OCI-LY3 (cell line): ENCODE results near the gene ANK3.

Experiments
- H2AFZ ChIP-seq: fragments of 200-600, 300-600 bp; shearing (Covaris generic); 2 replicates; pipeline ENCODE4 v1.6.0; 2014; ENCODE audit warnings: antibody characterized with exemption, low read depth, low read length
- H3K27ac ChIP-seq: fragments of 200-600, 300-600 bp; sonication (generic); 2 replicates; pipeline ENCODE4 v1.5.1; 2014; ENCODE audit warnings: mild to moderate bottlenecking, low read length, moderate library complexity, mixed read lengths
- H3K27me3 ChIP-seq: fragments of 200-600, 300-600 bp; sonication (generic); 2 replicates; pipeline ENCODE4 v1.6.1; 2014; ENCODE audit warnings: low read depth, low read length, mixed read lengths
- H3K36me3 ChIP-seq: fragments of 200-600, 300-600 bp; sonication (generic); replicated peaks from 2 replicates; pipeline ENCODE3; 2014; ENCODE audit warnings: low read depth, low read length, mixed read lengths
- H3K4me1 ChIP-seq: fragments of 300-600, 200-600 bp; sonication (generic); 2 replicates; pipeline ENCODE4 v1.6.1; 2014; ENCODE audit warnings: low read length, mixed read lengths
- H3K4me2 ChIP-seq: fragments of 200-600, 300-600 bp; sonication (generic); 2 replicates; pipeline ENCODE4 v1.6.1; 2014; ENCODE audit warnings: low read length, mixed read lengths
- H3K4me3 ChIP-seq: fragments of 300-600, 200-600 bp; sonication (generic); 2 replicates; pipeline ENCODE4 v1.5.1; 2014; ENCODE audit warnings: antibody characterized with exemption, mild to moderate bottlenecking, low read length, moderate library complexity
- H3K79me2 ChIP-seq: fragments of 300-600, 200-600 bp; shearing (Covaris generic); 2 replicates; pipeline ENCODE4 v1.6.1; 2014; ENCODE audit warnings: mild to moderate bottlenecking, low read length, mixed read lengths
- H3K9ac ChIP-seq: fragments of 300-600, 200-600 bp; shearing (Covaris generic); 2 replicates; pipeline ENCODE4 v1.6.0; 2014; ENCODE audit warnings: mild to moderate bottlenecking, low read length, moderate library complexity
- H3K9me3 ChIP-seq: fragments of 200-600, 300-600 bp; shearing (Covaris generic); 2 replicates; pipeline ENCODE4 v1.6.1; 2014; ENCODE audit warnings: low read length, mixed read lengths; ENCODE audit not compliant: insufficient read depth
- H4K20me1 ChIP-seq: fragments of 200-600, 300-600 bp; sonication (generic); 2 replicates; pipeline ENCODE4 v1.6.1; 2016; ENCODE audit warnings: low read length, mixed read lengths; ENCODE audit not compliant: insufficient read depth
- CTCF ChIP-seq: fragments of 200-600, 300-600 bp; sonication (generic); IDR thresholded peaks from 2 replicates; pipeline ENCODE4 v1.5.1; 2014; ENCODE audit warnings: antibody characterized with exemption, low read length, low read depth
- EZH2phosphoT487 ChIP-seq: fragments of 200-600 bp; shearing (Covaris generic); IDR thresholded peaks from 2 replicates; pipeline ENCODE4 v1.6.1; 2018; ENCODE audit warnings: antibody characterized with exemption, mixed run types, low read depth

ANK3 gene

GRCh38 chr10:60135020-60135419, 254.7 kb downstream of the ANK3 start:
- Histone ChIP-seq H3K4me3 (peak overlapping the region; percentile 31; the same call in 1 of the 2 replicates), H3K4me2 (peak overlapping the region; percentile 59), H3K79me2 (no peaks in the 10 kb centered on the region), H3K9me3 (no peaks in the 10 kb centered on the region), H3K36me3 (no peaks in the 10 kb centered on the region), H3K4me1 (peaks cover 43% of the 10 kb centered on the region), H2AFZ (no peak overlapping the region), H4K20me1 (no peaks in the 10 kb centered on the region), H3K27me3 (no peaks in the 10 kb centered on the region), H3K27ac (peak overlapping the region; percentile 76), H3K9ac (no peak overlapping the region)
- TF ChIP-seq EZH2phosphoT487 (no peak), CTCF (no peak)

DNA sequence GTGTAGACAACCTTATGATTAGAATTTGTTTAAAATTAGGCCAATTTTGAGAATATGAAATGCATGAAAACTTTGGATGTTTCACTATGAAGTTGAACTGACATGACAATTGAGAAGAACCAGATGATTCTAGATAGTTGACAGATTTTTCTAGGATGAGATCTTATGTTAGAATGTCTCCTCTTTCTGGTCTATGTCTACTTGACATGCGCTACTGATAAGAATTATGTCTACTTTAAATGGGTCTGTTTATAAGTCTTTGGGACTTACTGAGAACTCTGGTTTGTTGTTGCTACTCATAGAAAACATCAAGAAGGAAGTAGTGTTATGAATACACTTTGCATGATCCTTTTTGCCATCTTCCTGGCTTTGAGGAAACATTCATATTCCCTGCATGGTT, 255.1 kb downstream of the ANK3 start:
- Histone ChIP-seq H3K27ac (peak overlapping the region; percentile 76), H3K4me3 (peak overlapping the region; percentile 31; the same call in 1 of the 2 replicates), H3K9me3 (no peaks in the 10 kb centered on the region), H3K9ac (no peak overlapping the region), H2AFZ (no peak overlapping the region), H3K4me1 (peaks cover 47% of the 10 kb centered on the region), H3K4me2 (peak overlapping the region; percentile 59), H3K36me3 (no peaks in the 10 kb centered on the region), H3K79me2 (no peaks in the 10 kb centered on the region), H4K20me1 (no peaks in the 10 kb centered on the region), H3K27me3 (no peaks in the 10 kb centered on the region)
- TF ChIP-seq CTCF (no peak), EZH2phosphoT487 (no peak)

DNA sequence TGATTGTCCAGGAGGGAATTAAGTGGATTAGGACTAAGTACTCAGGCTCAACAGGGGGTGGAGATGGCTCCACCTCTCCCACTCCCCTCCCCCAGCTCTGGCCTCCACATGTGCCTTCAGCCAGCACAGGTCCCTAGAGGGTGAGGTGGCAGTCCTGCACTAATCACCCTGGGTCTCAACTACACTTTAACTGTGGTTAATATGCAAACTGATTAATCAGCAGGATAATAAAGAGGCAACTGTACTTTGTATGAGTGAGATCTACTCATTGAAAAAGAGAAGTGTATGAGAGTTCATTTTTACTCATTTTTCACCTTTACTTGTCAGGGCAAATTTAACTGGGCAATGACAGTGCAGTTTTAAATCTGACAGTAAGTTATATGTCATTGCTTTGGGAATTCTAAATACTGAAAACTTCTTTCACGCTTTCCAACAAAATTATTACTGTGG, 259.5 kb downstream of the ANK3 start:
- Histone ChIP-seq H3K36me3 (no peaks in the 10 kb centered on the region), H3K27me3 (no peaks in the 10 kb centered on the region), H3K9ac (peak overlapping the region; percentile 22; the same call in 1 of the 2 replicates), H3K4me3 (0 out of 2 replicates have a peak overlapping the region, but pooled peaks have one; percentile 15), H4K20me1 (no peaks in the 10 kb centered on the region), H2AFZ (no peak overlapping the region), H3K4me2 (peak overlapping the region; percentile 48), H3K27ac (peak overlapping the region; percentile 41), H3K4me1 (peaks cover 49% of the 10 kb centered on the region), H3K9me3 (no peaks in the 10 kb centered on the region), H3K79me2 (no peaks in the 10 kb centered on the region)
- TF ChIP-seq CTCF, result no peak
- TF ChIP-seq EZH2phosphoT487, result no peak

GRCh38 chr10:60125895-60126294, 263.8 kb downstream of the ANK3 start:
- Histone ChIP-seq H3K79me2 (no peaks in the 10 kb centered on the region), H2AFZ (no peak overlapping the region), H4K20me1 (no peaks in the 10 kb centered on the region), H3K9me3 (no peaks in the 10 kb centered on the region), H3K36me3 (no peaks in the 10 kb centered on the region), H3K27ac (no peak overlapping the region), H3K4me2 (no peak overlapping the region), H3K4me3 (no peak overlapping the region), H3K9ac (no peak overlapping the region), H3K27me3 (no peaks in the 10 kb centered on the region), H3K4me1 (peaks cover 25% of the 10 kb centered on the region)
- TF ChIP-seq EZH2phosphoT487, result no peak
- no peak for TF ChIP-seq CTCF
